NCI-H1436 treated with DMSO at 0.1 percent for 48 hours (cell line): ENCODE measurements around the gene HIVEP1.
"Not testable (repeated sequence)": the region's sequence is repeated elsewhere in the genome, so short reads cannot be mapped to it uniquely, and the experiment has no call there.

ENCODE experiments used
- DNase-seq: peaks from one replicate; lab custom pipeline; 2025; lab: John Stamatoyannopoulos, UW

Gene HIVEP1

DNA sequence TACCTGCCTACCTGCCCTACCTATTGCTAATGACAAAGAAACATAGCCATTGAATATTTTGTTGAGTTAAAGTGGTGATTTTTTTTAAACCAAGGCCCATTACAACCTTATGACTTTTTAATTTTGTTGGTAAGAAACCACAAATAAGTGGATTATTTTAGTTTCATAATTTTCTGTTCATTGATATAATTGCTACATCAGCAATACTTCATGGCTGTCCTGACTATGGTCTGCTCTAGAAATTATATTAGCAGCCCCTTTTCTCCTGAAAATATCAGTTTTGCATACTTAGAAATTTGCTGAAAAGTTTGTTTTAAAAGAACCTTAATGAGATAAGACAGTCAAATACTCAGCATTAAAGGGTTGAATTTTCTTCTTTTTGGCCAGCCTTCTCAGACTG, 106.5 kb downstream of the HIVEP1 start:
- DNase-seq = no peak

DNA sequence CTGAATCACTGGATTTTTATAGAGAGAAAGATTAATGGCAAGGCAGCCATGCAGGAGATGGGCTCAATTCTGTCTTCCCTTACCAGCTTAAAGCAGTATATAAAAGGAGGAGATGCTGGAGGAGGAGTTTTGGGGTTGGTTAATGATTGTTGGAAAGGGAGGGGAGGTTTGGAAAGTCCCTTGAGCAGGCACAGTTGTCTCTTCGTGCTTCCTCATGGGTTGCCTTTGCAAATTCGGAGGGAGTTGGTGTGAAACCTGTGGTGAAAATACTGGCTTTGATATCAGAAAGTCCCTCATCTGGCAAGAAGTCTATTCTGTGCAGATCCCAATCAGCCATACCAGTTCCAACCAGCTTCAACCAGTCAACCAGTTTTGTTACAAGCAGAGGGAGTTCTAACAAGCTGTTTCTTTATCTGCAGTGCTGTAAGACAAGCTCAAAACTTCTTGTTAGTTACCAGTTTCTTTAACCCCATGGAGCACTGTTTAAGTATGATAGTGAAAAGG, 107.0 kb downstream of the HIVEP1 start:
- no peak for DNase-seq

DNA sequence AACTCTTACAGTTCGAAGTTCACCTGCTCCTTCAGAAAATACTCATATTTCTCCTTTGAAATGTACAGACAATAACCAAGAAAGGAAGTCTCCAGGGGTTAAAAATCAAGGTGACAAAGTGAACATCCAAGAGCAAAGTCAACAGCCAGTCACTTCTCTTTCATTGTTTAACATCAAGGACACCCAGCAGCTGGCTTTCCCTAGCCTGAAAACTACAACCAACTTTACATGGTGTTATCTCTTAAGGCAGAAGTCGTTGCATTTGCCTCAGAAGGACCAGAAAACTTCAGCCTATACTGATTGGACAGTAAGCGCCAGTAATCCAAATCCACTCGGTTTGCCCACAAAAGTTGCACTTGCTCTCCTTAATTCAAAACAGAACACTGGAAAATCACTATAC, 113.3 kb downstream of the HIVEP1 start:
- DNase-seq = no peak

DNA sequence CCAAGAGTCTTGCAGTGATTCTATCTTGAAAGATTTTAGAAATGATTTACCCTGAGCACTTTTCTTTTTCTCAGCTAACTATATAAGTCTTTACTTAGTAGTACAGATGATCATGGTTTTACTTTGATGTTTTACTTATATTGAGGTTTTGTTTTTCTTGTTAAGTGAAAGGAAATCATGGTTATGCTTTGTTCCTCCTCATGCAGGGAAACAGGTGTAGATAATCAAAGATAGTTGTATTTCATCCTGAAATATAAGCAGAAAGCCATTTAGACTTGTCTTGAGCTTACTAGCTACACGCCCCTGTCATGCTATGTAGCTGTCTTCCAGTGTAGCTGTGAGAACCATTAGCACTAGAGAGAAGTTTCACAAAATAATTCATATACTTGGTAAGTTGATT, 113.9 kb downstream of the HIVEP1 start:
- no peak for DNase-seq

DNA sequence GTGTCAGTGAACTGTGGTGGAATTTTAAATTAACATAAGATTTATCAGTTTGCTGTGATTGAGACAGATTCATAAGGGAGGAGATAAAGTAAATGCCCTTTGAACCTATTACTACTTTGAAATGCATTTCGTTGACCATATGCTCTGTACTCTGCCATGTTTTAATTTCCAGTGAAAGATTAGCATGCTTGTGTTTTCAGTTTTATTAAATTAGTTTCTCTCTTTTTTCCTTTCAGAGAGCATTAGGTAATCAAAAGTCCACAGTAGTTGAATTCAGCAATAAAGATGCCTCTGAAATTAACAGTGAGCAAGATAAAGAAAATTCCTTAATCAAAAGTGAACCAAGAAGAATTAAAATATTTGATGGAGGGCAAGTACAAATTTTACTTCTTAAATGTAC, 117.4 kb downstream of the HIVEP1 start:
- no peak for DNase-seq

DNA sequence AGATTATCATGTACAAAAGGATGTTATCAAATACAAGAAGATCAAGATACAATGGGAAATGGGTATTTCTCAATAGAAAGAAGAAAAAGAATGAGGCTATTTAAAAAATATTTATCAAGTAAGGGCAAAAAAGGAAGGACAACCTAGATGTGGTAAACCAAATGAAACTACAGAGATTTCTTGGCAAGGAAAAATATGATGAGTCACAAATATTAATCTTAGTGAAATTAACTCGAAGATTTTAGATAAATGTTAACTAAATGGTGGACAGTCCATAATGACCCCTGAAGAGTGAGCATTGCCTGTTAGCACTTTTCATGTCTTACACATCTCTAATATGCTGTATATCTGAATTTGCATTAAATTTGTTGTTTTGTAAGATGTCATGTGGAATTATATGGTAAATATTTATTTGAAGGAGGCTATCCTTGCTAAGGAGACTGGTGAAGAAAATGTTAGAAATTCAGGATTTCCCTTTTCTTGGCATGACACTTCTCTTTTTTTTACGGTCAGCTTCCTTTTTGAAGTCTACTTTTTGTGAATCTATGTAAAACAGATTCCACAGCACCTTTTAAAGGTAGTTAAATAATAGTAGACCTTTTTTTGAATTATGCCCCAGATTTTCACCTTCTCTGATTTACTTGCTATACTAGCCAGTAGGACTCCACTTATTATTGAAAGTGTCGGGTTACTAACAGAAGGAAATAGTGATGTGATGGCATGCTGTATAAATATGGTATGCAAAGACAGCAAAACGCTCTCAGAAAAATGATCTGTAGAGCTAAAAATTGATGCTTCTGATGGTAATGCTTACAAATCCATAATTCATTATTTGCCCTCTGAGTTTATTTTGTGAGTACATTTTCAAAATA, 120.5 kb downstream of the HIVEP1 start:
- no peak for DNase-seq

DNA sequence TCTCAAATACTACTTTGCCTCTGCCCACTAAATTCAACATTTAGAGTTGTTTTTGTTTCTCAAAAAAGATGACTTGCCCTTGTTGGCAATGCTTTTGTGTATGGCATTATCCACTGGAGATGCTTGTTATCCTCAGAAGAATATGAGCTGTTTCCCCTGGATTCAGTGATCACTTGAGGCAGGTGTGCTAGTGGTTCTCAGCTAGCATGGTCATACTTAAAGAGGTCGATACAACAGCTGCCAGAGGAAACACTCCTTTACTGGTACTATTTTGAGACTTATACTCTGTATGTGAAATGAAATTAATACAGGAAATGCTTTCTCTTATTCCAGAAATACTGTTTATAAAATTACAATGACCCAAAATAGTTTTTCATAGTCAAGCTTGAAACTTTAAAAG, 122.5 kb downstream of the HIVEP1 start:
- no peak for DNase-seq

DNA sequence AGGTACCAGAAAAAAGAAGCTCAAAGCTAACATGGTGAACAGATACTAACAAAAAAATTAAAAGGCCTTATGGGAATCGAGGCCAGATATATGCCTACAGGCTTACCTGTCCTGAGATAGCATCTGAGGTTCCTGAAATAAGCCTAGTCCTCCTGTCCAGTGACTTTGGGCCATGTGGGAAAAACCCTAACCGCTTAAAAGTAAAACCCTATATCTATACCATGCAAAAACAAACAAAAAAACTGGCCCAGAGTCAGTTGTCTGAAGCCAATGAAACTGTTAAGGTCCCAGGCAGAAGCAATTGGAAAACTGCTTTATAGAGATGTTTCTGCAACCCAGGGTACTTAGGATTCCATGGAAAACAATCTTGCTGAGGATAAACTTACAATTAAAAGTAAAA, 122.9 kb downstream of the HIVEP1 start:
- no peak for DNase-seq

DNA sequence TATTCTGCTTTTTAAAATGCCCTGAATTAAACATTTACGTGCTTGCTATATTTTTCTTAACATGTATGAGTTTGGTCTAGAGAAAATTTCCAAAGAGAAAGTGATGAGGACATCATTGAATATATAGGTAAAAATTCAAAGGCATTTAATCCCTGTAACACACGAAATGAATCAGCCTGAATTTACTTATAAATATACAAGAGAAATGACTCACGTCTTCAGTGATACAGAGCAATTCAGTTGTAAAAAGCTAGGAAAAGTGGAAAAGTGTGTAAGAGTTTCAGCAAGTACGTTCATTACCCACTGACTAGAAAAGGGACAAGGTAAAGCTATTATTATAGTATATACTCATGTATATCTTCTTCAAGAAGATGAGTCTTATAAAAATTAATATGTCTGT, 124.8 kb downstream of the HIVEP1 start:
- DNase-seq = no peak

DNA sequence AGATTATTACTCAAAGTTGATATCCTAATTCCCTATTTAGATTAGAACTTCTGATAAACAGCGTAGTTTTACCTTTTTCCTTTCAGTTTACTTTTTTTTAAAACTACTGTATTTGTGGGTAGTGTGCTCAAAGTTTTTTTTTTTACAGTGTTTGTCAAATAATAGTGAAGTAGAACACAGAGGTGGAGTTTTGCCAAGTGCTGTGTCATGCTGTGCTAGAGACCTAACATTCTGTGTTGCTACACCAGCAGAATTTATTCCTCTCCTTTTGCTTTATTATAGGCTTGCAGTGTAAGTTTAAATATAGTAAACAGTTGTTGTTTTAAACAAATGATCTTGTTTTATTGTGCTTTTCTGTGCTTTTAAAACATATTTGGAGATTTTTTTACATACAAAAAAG, 125.4 kb downstream of the HIVEP1 start:
- no peak for DNase-seq

DNA sequence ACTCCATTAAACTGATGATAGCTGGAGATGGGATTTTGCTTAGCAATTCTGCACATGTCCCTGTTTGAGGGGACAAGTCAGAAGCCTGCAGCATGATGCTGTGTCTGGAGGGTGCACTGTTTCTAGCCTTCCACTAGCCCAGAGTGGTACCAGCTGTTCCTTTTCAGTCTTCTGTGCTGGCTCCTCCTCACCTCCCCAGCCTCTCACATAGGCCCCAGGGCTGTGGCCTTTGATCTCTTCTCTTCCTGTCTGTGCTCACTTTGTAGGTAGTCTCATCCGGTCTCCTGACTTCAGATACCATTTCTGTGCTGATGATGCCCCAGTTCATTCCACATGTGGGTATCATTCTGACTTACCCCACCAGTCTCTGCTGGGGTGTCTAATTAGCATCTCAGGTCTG, 126.3 kb downstream of the HIVEP1 start:
- DNase-seq = no peak

DNA sequence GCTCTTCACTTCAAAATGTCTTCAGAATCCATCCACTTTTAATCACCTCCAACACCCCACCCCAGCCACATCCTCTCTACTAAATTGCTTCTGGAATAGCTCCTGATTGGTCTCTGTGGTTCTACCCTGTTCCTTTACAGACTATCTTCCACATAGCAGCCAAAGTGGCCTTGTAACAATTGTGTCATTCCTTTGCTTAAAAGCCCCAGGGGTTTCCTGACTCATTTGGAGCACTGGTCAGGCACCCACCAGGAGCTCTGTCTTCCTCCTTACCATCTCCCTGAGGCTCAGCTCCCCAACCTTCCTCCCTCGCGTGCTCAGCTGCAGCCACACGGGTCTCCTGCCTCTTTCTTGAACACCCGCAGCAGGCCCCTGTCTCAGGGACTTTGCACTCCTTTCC, 126.8 kb downstream of the HIVEP1 start:
- DNase-seq = no peak

DNA sequence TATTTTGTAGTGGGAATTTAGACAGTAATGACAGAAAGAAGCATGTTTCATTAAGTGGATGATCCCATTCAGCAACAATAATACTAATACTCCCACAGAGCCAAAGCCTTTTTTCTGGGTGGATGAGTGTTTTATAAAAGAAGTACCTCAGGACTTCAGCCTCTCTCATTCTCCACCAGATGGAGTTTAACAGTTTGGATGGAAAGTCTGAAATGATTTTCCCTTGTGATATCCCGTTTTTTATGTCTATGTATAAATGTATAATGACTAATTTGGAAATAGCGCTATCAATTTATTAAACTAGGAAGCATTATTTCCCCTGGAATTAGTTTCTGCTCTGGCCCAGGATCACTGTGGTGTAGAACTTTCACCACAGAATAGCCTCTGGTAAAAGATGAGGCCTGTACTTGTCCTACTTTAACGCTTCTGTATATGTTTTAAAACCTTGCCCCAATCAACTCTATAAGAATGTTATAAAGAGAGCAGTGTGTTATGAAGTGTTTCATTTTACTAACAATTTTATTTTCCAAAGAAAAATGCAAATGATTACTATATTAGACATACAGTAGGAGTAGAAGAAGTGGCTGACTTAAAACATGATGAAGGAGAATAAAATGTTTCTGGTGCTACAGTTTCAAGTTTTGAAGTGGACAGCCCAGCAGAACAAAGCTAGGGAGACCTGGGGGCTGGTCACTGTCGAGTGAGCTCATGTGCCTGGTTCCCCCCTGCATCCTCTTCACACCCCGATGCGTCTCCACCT, 135.6 kb downstream of the HIVEP1 start:
- no peak for DNase-seq

DNA sequence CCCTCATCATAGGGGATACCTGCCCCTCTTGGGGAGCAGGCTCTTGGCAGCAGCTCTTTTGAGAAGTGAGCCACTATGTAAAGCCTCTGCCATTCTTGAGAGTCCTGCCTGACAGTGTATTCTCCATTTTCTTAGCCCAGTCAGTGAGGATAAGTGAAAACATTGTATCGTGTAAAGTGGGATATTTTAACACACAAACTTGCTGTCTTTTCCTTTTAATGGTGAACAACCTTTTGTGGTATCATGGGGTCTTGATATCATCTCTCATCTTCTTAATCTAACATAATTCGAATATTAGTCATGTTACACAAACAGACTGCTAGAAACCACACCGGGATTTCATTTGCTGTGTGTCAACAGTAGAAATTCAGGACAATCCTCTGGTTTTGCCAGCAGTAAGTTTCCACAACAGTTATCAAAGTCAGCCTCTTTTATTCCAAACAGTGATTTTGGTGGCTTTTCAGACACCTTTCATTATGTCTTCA, 136.2 kb downstream of the HIVEP1 start:
- DNase-seq = no peak

DNA sequence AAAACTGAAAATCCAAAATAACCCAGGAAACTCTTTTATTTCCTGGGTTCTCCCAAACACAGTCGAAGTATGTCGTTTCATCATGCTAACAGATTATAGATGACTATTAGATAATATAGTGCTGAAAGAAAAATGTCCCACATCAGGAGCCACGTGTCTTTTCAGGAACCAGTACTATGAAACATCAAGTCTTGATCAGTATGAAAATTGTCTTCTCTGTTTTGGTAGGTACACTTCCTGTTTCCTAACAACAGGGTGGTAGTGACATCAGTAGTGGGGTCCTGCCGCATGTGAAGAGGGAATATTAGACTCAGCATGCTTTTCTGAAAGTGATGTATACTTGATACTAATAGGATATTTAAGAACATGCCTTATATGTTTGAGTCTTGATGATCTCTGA, 136.7 kb downstream of the HIVEP1 start:
- no peak for DNase-seq

DNA sequence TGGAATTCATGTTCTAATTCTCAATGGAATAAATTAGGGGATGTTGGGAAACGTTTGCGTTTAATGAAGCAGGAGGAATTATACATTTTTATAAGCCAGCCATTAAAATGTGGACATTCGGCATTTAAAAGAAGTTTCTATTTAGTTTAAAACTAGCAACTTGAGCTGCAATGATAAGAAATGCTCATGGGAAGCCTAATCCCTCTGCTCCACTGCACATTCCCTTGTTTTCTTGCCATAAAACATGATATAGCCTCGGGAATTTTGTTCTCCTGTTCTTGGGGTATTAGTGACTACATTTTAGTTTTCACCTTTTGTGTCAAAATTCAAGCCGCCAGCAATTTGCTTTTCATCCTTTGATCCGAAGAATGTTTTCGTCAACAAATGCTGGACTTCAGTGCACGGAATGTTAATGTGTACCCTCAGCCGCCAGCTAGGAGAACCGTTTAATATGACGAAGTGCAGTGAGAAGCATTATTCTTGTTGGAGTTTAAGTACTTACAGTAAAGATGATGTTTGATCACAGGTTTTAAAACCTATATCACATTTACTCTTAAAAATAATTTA, 137.9 kb downstream of the HIVEP1 start:
- no peak for DNase-seq

DNA sequence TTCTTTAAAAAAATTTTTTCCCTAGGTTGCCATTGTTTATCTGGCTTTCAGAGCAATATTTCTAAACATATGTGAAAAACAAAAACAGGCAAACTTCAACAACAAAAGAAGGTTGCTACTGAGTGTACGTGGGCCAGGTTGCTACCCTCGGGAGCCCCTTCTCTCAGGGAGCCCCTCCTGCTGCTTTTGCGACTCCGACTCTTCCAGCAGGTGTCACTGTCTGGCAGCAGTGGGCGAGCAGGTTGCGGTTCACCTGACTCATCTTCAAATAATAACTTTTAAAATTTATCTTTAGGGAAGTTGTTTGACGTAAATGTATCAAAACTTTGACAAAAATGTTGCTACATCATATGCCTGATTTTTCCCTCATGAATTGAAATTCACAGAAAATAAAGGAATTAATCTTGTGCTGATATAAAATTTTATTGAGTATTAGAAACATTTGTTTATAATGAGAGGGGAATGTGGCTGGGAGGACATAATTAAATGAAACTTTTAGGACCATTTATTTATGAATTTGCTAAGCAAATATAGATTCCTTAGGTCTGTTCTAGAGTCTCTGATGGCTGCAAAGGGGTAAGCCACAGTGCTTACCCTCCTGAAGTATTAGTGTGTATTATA, 138.8 kb downstream of the HIVEP1 start:
- no peak for DNase-seq

DNA sequence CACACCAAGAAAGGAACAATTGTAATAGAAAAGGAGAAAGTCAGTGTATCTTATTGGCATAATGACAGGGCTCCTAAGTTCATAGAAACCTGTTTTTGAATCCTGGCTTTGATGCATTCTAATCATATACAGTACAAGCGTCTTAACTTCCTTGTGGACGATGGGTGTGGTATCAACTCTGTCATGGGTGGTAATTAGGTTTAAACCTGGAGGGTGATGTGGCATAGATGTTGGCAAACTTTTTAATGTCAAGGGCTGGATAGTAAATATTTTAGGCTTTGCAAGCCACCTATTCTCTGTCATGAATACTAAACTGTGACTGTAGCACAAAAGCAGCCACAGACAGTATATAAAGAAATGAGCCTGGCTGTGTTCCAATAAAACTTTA, 139.3 kb downstream of the HIVEP1 start:
- no peak for DNase-seq

DNA sequence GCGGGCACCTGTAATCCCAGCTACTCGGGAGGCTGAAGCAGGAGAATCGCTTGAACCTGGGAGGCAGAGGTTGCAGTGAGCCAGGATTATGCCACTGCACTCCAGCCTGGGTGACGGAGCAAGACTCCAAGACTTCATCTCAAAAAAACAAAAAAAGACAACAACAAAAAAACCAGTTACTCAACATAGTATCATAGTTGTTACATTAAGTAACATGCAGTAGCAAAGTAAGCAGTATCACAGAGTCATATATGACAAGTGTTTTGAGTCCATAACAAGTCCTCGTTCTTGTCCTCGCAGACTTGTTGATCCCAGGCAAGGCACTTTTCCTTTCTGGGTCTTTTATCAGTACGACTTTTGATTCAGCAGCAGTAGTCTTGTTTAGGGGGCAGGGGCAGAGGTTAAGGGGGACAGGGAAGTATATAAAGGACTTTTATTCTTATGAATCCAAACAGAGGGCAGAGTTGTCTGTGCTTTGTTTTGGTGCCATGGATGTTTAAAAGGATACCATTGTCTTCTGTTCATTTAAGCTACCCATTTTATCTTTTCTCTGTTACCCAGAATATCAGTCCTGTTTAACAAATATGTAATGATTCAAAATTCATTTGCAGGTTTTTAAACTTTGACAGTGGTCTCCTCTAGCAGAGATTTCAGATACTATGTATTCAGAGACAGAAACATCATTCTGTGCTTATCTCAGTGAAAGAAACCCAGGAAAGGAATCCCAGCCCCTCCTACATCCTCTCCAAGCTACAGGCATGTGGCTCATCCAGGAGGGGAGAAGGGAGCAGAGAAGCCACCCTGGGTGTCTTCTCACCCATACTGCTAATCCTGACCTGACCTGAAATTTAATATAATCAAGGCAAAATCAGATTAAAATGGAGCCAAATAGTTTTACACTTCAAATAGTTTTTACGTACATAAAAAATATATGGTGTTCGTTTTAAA, 140.2 kb downstream of the HIVEP1 start:
- DNase-seq = no peak

DNA sequence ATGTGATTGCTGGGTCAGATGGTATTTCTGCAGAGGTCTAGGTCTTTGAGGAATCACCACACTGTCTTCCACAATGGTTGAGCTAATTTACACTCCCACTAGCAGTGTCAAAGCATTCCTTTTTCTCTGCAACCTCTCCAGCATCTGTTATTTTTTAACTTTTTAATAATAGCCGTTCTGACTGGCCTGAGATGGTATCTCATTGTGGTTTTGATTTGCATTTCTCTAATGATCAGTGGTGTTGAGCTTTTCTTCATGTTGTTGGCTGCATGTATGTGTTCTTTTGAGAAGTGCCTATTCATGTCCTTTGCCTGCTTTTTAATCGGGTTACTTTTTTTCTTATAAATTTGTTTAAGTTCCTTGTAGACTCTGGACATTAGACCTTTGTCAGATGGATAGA, 143.7 kb downstream of the HIVEP1 start:
- not testable (repeated sequence) for DNase-seq
